K562 (cell line): ENCODE results near the gene FHIT. TPM values are rescaled to one million over a fixed set of nuclear protein-coding genes. Genes with fewer than 3 reads are reported as not detected.

Source experiments
- ATAC-seq: fragments of 200-7000 bp; cut with Tn5 transposase; 3 replicates; pipeline ENCODE4 v1.9.1; 2020; ENCODE audit warnings: moderate library complexity
- BruUV-seq: library from RNA; stranded (reverse); fragments of 400-500 nt; replicated peaks from 2 replicates; lab custom pipeline; 2021; lab: Mats Ljungman, UMichigan
- CTCF ChIA-PET: fragments of 300-600 bp; formaldehyde crosslinking; extraction: SDS; loops from one replicate; lab custom pipeline; 2021; ENCODE audit warnings: low intra/inter-chr PET ratio; lab: Yijun Ruan, JAX
- POLR2A ChIA-PET: fragments of 300-600, 350-650 bp; sonication (Branson Sonifier 250); formaldehyde crosslinking; extraction: SDS; loops from one replicate; lab custom pipeline; 2021; ENCODE audit warnings: antibody characterized with exemption, inconsistent platforms; lab: Yijun Ruan, JAX
- DNase-seq, 4 experiments: peaks; one replicate each; pipeline versions ENCODE4 v3.0.0 to v3.0.0-alpha.2; 2011 to 2018; ENCODE audit warnings: low spot score in 3 of 4, mixed read lengths in 3 of 4; ENCODE audit errors: extremely low read depth in 1 of 4
- FAIRE-seq: peaks from 2 replicates; lab custom pipeline; 2011; peaks lifted over from hg19 to GRCh38; lab: Jason Lieb, UNC
- H2AFZ ChIP-seq: 2 replicates; pipeline ENCODE4 v1.6.0; 2011; ENCODE audit warnings: low read depth, low read length, control low read depth, inconsistent platforms
- H3K27ac ChIP-seq: fragments of 200-600 bp; 3 replicates; pipeline ENCODE4 v1.8.0; 2011; ENCODE audit warnings: low read depth, mild to moderate bottlenecking, control low read depth, inconsistent platforms, low read length, moderate library complexity, mixed read lengths; ENCODE audit errors: extremely low read depth
- H3K27me3 ChIP-seq, 2 experiments: fragments of 300-600 bp in 1 of 2; 2 replicates in 1 of 2; 3 replicates in 1 of 2; pipeline versions ENCODE4 v1.6.0 to v1.8.0; 2011; ENCODE audit warnings: inconsistent platforms in 2 of 2, low read length in 2 of 2, mild to moderate bottlenecking in 1 of 2, mixed read lengths in 1 of 2, moderate library complexity in 1 of 2; ENCODE audit not compliant: control insufficient read depth in 2 of 2, insufficient read depth in 2 of 2
- H3K36me3 ChIP-seq: fragments of 300-600 bp; 3 replicates; pipeline ENCODE4 v1.8.0; 2011; ENCODE audit warnings: mild to moderate bottlenecking, low read length, inconsistent platforms; ENCODE audit not compliant: control insufficient read depth, insufficient read depth
- H3K4me1 ChIP-seq, 2 experiments: fragments of 200-600 bp in 1 of 2; replicated peaks in 1 of 2; 2 replicates in 1 of 2; 3 replicates in 1 of 2; pipeline versions ENCODE4 v1.5.1 to v1.8.0; 2011; ENCODE audit warnings: inconsistent platforms in 2 of 2, low read length in 2 of 2, mild to moderate bottlenecking in 1 of 2, mixed read lengths in 1 of 2, moderate library complexity in 1 of 2; ENCODE audit not compliant: control insufficient read depth in 2 of 2, insufficient read depth in 2 of 2
- H3K4me2 ChIP-seq: 2 replicates; pipeline ENCODE4 v1.6.1; 2011; ENCODE audit warnings: low read length, control low read depth, inconsistent platforms, mixed read lengths; ENCODE audit not compliant: insufficient read depth
- H3K4me3 ChIP-seq: fragments of 200-600 bp; sonication (generic), shearing (Covaris generic); 2 replicates; pipeline ENCODE4 v1.5.1; 2016; ENCODE audit warnings: control low read depth, inconsistent platforms
- H3K79me2 ChIP-seq: fragments of 200-600 bp; 3 replicates; pipeline ENCODE4 v1.8.0; 2011; ENCODE audit warnings: low read length, inconsistent platforms; ENCODE audit not compliant: control insufficient read depth, insufficient read depth
- H3K9ac ChIP-seq, 2 experiments: 2 replicates each; pipeline versions ENCODE4 v1.6.0 to v1.6.1; 2011; ENCODE audit warnings: low read depth in 2 of 2, low read length in 2 of 2, control low read depth in 1 of 2, inconsistent platforms in 1 of 2, mild to moderate bottlenecking in 1 of 2, mixed read lengths in 1 of 2; ENCODE audit not compliant: insufficient read depth in 1 of 2
- H3K9me1 ChIP-seq: one replicate; pipeline ENCODE4 v1.6.0; 2011; ENCODE audit warnings: inconsistent platforms, mild to moderate bottlenecking, low read length, moderate library complexity; ENCODE audit not compliant: control insufficient read depth, insufficient read depth
- H3K9me3 ChIP-seq: replicated peaks from 2 replicates; pipeline ENCODE4 v1.5.1; 2011; ENCODE audit warnings: low read depth, low read length, inconsistent platforms; ENCODE audit not compliant: control insufficient read depth, insufficient read depth
- H4K20me1 ChIP-seq: replicated peaks from 2 replicates; pipeline ENCODE4 v1.6.1; 2011; ENCODE audit warnings: low read length, inconsistent platforms, mixed read lengths; ENCODE audit not compliant: control insufficient read depth, insufficient read depth
- FOXP1 ChIP-seq: sonication (generic); formaldehyde crosslinking; IDR thresholded peaks from 2 replicates; pipeline ENCODE4 v1.8.0; 2022; ENCODE audit warnings: mild to moderate bottlenecking, missing genetic modification reagents
- HEY1 ChIP-seq: fragments of 250-450 bp; sonication (Bioruptor Pico); IDR thresholded peaks from 2 replicates; pipeline ENCODE4 v1.5.0; 2020; ENCODE audit warnings: mild to moderate bottlenecking, moderate library complexity, borderline replicate concordance
- MAX ChIP-seq: sonication (generic); formaldehyde crosslinking; IDR thresholded peaks from 2 replicates; pipeline ENCODE4 v1.9.0; 2022; ENCODE audit warnings: mild to moderate bottlenecking, missing genetic modification reagents
- POLR3A ChIP-seq: IDR thresholded peaks from 2 replicates; pipeline ENCODE4 v1.6.1; 2011; ENCODE audit warnings: borderline replicate concordance, mild to moderate bottlenecking, moderate library complexity; ENCODE audit not compliant: insufficient read length, insufficient read depth; ENCODE audit errors: extremely low read depth
- RBM39 ChIP-seq: fragments of 200-400 bp; formaldehyde crosslinking; optimal IDR thresholded peaks from 2 replicates; pipeline ENCODE3; 2018; ENCODE audit warnings: low read depth, low read length
- TFAM ChIP-seq: fragments of 250-450 bp; sonication (Bioruptor Pico); conservative IDR thresholded peaks from 2 replicates; pipeline ENCODE4 v1.5.0; 2021; ENCODE audit warnings: mild to moderate bottlenecking, moderate library complexity
- USF2 ChIP-seq: sonication (generic); formaldehyde crosslinking; IDR thresholded peaks from 2 replicates; pipeline ENCODE4 v1.5.0; 2020; ENCODE audit warnings: missing genetic modification reagents
- XRCC5 ChIP-seq: fragments of 200-400 bp; formaldehyde crosslinking; IDR thresholded peaks from 2 replicates; pipeline ENCODE4 v1.6.1; 2017; ENCODE audit warnings: low read depth, mild to moderate bottlenecking, low read length
- WGBS: fragments of 100-300 bp; shearing (Covaris generic); methylation state at CpG from one replicate; pipeline ENCODE4 v1.1.6; 2016; ENCODE audit warnings: low coverage, mixed read lengths; ENCODE audit not compliant: insufficient coverage; ENCODE audit errors: missing lambda C conversion rate; 5-methylcytosine and 5-hydroxymethylcytosine counted together
- in situ Hi-C: fragments of 300-500 bp; cut with MboI; formaldehyde crosslinking; loops from 4 replicates; pipeline ENCODE4 v1.15.0; 2018; ENCODE audit warnings: inconsistent platforms, mixed read lengths
- intact Hi-C: fragments of 100-400 bp; cut with micrococcal nuclease; formaldehyde crosslinking; loops from 2 replicates; pipeline ENCODE4 v1.14.2; 2022
- polyA plus RNA-seq, 8 experiments: library from polyadenylated mRNA; depleted of rRNA in 4 of 8; stranded (reverse) in 5 of 8; unstranded in 3 of 8; fragments of >200 nt; fragmentation: Nextera tagmentation in 2 of 8; fragmentation: Illumina TruSeq in 1 of 8; extraction: Ambion mirVana in 2 of 8; extraction: Trizol in 1 of 8; gene quantifications; 2 replicates each; pipeline versions ENCODE4 v1.2.1 to v1.2.3, GENCODE V29; 2011 to 2014; ENCODE audit warnings: inconsistent platforms in 1 of 8, missing spikeins in 1 of 8
- total RNA-seq, 7 experiments: library from RNA; depleted of rRNA in 6 of 7; stranded (reverse); fragments of >200 nt in 6 of 7; fragmentation: Illumina TruSeq in 2 of 7; extraction: Trizol in 2 of 7; gene quantifications; 2 replicates each; pipeline versions ENCODE4 v1.2.1 to v1.2.3, GENCODE V29; 2011 to 2021; ENCODE audit warnings: low replicate concordance in 1 of 7
- TF ChIP-seq, protein P1 (sequence below): fragments of 250-450 bp; sonication (Bioruptor Pico); IDR thresholded peaks from 2 replicates; pipeline ENCODE4 v1.5.0; 2020; ENCODE audit warnings: mild to moderate bottlenecking

Gene FHIT
- total and polyA plus RNA-seq, 9 of the 15 experiments (the other 6 are each of a cell fraction or from before 2014, with no cell fraction given): 1.7 to 9.1 (median 4.3) TPM

- CTCF ChIA-PET: no interaction called here
Measured at GRCh38 chr3:60142009-60142408, 1109.2 kb downstream of the FHIT start.

More at GRCh38 chr3:60142009-60142408, 1109.2 kb downstream of the FHIT start:
- H2AFZ ChIP-seq: no peak overlapping the region
- H3K79me2 ChIP-seq: no peaks in the 10 kb centered on the region
- no peaks in the 10 kb centered on the region for H3K27me3 ChIP-seq
- no peak overlapping the region for H3K27ac ChIP-seq
- H3K4me3 ChIP-seq: no peak overlapping the region
- H3K36me3 ChIP-seq: no peaks in the 10 kb centered on the region
- intact Hi-C loops: no loop called here
- in situ Hi-C loops: no loop called here
- H3K4me2 ChIP-seq: no peak overlapping the region
- FAIRE-seq (no peak), ATAC-seq (no peak), DNase-seq (no peak)
- H4K20me1 ChIP-seq: no peaks in the 10 kb centered on the region
- H3K9ac ChIP-seq: no peak overlapping the region
- H3K9me3 ChIP-seq: no peaks in the 10 kb centered on the region
- 51% methylated on average over 2 of the region's 2 CpGs for WGBS
- POLR2A ChIA-PET: no interaction called here
- no peaks in the 10 kb centered on the region for H3K9me1 ChIP-seq
- H3K4me1 ChIP-seq: no peaks in the 10 kb centered on the region
- no TSS peak for BruUV-seq
- TF ChIP-seq MAX (CRISPR knock-in tag) (no peak), HEY1 (no peak), XRCC5 (no peak), TFAM (CRISPR knock-in tag) (no peak), FOXP1 (CRISPR knock-in tag) (no peak), POLR3A (no peak), USF2 (no peak), RBM39 (no peak)
- TF ChIP-seq, protein P1, sequence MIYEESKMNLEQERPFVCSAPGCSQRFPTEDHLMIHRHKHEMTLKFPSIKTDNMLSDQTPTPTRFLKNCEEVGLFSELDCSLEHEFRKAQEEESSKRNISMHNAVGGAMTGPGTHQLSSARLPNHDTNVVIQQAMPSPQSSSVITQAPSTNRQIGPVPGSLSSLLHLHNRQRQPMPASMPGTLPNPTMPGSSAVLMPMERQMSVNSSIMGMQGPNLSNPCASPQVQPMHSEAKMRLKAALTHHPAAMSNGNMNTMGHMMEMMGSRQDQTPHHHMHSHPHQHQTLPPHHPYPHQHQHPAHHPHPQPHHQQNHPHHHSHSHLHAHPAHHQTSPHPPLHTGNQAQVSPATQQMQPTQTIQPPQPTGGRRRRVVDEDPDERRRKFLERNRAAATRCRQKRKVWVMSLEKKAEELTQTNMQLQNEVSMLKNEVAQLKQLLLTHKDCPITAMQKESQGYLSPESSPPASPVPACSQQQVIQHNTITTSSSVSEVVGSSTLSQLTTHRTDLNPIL (CRISPR knock-in tag): no peak
